HG03558 (cell line): ENCODE measurements around the gene PHB1.
"Not testable (repeated sequence)": the region's sequence is repeated elsewhere in the genome, so short reads cannot be mapped to it uniquely, and the experiment has no call there.

Experiments
- ATAC-seq: cut with Tn5 transposase; IDR thresholded peaks from one replicate; pipeline ENCODE4 v1.9.1; 2021; ENCODE audit warnings: moderate number of reproducible peaks; ENCODE audit not compliant: unreplicated experiment; ENCODE audit errors: extremely low read depth

PHB1 gene

DNA sequence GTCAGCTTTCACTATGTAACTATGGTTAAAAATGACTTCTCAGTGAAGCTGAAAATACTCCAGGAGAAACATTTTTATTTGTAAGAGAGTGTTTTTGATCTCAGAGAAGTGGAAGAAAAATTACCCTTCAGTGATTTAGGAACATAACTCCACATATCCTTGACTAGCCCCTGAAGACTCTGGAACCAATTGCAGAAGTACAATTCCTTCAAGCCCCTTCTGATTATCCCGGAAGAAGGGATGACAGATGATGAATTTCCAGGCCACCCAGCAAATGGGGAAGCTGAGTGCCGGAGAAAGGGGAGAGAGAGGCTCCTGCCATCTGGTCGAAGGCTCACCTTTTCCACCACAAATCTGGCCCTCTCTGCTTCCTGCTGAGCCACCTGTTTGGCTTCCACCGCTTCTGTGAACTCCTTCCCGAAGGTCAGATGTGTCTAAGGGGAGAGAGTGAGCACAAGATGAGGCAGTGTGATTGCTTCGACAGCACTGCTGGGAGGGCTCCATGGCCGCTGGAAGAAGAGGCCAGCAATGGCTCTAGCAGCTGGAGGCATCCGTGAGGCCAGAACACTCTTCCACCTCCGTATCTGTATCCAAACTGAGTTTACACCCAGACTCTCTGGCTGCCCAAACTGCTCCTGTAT, 8.1 kb downstream of the PHB1 start:
- no peak for ATAC-seq

DNA sequence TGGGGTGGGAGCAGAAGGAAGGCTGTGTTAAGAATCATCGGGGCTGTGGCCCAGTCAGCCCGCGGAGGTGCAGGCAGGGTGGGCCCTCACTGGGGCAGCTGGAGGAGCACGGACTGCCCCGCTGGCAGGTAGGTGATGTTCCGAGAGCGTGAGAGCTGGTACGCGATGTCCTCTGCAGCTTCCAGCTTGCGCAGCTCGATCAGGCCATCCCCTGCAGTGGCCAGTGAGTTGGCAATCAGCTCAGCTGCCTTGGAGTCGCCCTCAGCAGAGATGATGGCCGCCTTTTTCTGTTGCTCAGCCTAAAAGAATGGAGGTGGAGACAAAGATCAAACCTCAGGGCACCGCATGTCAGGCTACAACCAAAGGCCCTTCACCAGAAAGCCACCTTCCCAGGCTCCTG, 9.8 kb downstream of the PHB1 start:
- ATAC-seq: no peak

DNA sequence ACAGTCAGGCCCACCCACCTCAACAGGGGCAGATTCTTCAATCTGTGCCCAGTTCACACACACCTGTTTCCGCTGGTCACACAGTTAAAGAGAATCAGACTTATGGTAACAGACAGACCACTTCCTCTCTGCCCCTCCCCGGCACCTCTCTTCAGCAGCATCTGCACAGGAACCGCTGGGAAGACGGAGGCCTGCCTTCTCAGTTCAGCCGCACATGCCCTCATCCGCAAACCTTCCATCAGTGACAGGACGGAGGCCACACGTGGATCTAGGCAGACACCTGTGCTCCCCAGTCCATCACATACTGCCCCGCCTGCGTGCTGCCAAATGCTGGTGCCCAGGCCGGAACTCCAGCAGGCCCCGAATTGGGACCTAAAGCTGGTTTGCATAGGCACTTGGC, 10.3 kb downstream of the PHB1 start:
- ATAC-seq: no peak

DNA sequence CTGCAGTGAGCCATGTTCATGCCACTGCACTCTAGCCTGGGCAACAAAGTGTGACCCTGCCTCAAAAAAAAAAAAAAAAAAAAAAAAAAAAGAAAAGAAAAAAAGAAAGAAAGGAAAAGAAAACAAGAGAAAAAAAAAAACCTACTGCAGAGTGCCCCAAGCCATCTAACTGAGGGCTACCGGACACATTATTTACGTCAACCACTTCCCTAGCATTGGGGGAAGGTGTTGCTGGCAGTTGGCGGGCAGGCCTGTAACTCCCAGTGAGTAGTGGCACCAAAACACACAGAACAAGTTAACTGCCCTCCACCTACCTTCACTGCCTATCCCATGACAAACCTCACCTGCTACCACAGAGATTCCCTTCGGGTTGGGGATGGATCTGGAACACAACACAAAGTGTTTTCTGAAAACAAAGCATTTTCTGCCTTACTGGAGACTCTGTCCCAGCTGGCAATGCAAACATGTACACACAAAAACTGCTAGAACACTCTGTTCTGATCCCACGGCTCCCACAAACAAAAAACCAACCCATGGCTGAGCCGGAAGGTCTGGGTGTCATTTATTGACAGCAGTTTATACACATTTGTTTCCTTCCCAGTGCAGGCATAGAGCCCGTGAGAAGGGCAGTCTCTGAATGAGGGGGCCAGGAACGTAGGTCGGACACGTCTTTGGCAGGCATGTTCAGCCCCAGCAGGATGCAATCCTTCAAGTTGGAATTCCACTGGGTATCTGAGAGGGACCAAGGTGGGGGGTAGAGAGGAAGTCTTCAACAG, 11.0 kb downstream of the PHB1 start:
- ATAC-seq: no peak

DNA sequence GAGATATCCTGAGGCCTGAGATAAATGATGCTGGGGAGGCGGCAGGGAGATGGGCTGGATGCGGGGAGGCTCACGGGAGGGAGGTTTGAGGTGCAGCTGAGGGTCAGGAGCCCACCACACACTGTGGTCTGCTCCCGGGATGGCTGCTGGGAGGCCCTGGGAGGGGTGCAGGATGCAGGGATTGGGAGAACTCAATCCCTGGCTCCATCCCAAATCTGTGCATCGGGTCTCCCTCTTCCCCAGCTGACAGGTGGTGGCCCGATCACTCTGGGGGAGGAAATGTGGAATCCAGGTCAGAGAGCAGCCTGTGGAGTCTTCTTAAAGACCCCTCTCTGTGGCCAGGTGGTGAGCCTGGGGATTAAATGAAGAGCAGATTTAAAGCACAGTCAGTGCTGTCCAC, 12.0 kb downstream of the PHB1 start:
- ATAC-seq: no peak

DNA sequence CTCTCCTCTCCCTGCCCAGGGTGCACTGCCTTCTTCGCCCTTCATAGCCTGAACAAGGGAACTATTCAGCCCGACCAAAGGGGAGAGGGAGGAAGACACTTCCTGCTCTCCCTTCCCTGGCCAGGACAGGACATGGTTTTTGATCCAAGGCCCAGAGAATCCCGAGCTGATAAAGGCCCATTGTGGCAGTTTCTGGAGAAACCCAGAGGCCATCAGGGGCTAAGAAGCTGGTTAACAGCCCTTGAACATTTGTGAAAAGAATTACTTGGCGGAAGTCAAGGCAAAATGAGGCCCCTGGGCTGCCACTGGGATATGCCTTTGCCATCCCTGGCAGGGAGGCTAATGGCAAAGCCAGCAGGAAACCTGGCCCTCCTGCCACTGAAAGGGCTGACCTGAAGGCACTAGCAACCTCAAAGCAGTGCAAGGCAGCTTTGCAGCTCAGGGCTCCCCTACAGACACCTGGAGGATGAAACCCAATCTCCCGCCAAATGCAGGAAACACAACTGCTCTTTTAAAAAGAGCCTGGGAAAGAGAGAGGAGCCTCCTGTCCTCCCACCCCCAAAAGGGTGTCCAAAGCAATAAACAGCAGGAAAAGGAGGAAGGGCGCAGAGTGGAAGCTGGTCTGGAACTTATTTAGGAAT, 12.6 kb downstream of the PHB1 start:
- ATAC-seq: no peak

DNA sequence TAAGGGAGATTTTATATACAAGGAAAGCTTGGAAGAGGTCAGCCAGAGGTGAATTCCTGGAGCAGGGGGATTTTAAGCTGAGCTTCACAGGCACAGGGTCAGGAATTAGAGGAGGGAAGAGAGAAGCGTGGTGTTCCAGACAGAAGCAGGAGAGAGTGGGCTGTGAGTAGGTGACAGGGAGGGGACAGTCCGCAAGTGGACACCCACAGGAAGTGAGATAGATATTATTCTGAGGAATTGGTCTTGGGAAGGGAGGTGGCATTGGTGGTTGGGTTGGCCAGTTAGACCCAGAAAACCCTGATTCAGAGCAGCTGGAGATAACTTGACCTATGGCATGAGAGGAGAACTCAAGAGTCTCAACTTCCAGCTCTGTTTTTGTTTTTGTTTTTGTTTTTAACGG, 14.7 kb downstream of the PHB1 start:
- ATAC-seq: no peak

DNA sequence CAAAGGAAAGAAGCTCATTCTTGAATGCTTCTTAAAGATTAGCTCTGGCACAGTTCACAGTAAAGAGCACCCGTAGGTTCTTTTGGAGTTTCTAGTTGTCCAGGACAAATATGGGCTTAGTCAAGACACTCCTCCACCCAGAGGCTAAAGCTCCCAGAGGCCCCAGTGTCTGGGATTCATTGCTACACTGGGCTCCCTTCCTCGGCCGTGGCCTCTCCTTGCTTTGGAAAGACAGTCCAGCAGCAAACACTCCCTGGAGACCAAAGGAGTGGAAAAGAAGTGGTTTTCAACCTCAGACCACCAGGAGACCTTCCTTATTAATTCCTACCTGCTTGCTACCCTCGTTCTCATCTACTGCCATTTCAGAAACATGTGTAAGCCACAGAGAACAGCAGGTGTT, 17.1 kb downstream of the PHB1 start:
- no peak for ATAC-seq

DNA sequence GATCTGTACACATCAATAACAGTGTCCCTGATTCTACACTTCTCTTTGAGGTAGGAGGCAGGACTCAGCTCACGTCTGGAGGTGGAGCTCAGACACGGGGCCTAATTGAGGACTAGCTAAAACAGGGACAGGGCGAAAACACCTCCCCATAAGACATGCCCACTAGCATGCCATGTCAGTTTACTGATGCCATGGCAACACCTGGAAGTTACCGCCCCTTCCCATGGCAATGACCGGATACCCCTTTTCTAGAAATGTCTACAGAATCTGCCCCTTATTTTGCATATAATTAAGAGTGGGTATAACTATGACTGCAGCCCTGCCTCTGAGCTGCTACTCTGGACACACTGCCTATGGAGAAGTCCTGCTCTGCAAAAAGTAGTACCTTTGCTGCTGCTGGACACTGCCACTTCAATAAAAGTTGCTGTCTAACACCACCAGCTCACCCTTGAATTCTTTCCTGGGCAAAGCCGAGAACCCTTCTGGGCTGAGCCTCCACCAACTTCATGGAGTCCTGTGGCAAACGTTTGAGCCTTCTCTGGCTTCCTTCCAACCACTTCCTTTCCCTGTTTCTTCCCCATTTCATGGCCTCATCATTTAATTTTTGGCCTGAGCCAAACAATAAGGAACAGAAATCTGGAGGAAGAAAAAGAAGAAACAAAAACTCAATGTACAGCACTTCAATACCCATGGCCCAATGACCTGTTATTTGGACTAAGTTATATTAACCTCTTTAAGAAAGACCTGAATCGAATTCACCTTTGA, 21.0 kb downstream of the PHB1 start:
- ATAC-seq: no peak

DNA sequence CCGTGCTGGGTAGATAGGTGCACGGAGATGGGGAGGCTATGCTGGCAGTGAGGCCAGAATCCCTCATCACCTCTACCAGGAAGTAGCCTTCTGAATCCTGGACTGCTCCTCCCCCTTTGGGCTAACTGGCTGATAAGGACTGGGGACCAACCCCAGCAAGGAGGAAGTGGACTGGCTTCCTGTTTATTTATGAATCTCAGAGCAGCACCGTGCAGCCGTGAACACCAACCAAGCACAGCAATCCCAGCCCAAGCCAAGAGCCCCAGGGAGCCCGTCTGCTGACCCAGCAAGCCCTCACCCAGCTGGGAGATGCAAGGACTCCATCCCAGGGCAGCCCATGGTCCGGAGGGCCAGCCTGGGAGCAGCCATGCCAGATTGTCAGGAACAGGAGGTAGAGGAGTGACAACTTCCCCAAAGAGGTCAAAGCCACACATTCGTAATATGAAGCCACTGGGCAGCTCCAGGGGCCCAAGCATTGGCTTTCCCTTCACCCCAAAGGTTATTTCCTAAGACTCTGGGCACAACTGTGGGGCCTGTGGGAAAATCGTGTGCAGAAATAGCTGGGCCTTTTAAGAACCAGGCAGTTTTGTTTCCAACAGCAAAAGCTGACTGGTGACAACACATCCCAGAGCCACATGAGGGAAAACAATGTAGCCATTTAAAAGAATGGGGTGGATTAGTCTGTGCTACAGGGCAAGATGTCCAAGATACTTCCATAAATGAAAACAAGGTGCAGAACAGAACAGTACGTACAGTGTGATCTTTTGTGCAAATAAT, 23.9 kb downstream of the PHB1 start:
- no peak for ATAC-seq

DNA sequence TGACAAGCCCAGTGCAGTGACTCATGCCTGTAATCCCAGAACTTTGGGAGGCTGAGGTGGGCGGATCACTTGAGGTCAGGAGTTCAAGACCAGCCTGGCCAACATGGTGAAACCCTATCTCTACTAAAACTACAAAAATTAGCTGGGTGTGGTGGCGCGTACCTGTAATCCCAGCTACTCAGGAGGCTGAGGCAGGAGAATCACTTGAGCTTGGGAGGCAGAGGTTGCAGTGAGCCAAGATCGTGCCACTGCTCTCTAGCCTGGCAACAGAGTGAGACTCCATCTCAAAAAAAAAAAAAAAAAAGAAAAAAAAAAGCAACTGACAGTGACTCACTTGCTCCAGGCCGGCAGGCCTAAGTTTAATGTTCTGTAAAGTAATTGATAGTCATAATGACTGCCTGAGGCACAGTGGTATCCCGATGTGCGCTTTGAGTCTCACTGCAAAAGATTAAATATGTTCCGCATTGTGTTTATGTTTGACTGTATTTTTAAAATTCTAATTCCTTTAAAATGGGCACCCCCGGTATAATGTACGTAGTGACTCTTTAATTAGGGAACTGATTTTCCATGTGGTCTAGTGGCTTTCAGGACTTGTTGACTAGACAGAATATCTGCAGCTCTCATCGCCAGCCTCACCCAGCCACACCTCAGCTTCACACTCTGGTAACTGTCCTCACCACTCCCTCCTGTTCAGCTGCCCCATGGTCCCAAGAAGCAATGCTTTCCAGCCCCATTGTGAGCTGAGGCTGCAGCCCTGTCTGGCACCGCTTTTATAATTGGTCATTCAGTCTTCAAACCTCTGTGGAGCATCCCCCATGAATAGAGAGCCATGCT, 25.0 kb downstream of the PHB1 start:
- ATAC-seq: not testable (repeated sequence)

DNA sequence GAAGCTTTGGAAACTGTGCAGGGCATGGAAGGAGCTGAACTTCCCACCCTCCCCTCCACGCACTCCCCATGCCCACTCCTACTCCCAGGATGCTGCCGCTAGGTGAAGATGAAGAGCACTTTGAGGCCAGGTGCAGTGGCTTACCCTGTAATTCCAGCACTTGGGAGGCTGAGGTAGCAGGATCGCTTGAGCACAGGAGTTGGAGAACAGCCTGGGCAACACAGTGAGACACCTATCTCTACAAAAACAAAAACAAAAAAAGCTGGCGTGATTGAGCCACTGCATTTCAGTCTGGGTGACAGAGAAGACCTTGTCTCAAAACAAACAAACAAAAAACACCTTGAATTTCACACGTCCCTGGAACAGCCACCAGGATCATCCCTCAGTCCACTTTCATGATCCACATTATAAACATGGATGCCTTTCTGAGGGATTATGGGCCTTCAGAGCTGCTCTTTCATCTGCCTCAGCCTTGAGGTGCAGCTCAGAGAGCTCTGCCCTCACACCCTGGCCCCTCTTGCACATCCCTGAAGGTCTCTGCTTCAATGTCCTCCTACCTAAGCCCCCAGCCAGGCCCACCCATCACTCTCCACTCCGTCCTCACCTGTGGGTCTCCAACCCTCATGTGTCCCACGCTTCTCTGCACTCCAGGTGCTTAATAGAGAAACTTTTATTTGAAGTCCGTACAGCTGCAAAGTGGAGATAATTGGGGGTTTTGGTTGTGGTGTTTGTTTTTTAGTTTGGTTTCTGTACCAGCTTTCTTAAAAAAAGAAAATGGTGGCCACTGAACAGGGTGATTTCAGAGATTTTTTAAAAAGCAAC, 25.8 kb downstream of the PHB1 start:
- no peak for ATAC-seq

DNA sequence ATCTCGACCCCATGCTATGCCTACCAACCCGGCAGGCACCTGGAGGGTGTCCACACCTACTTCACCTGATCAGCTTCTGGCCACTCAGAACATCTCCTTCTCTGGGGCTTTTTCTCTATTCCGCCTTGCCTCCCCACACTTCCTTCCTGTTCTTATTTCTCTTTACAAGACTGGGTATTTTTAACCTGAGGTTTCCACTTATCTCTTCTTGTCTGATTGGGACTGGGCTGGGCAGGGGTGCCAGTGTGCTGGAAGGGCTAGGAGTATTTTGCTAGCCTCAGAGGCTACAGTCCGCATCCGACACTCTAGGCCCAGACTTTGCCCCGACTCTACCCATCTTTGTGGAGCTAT, 26.4 kb downstream of the PHB1 start:
- ATAC-seq: no peak

DNA sequence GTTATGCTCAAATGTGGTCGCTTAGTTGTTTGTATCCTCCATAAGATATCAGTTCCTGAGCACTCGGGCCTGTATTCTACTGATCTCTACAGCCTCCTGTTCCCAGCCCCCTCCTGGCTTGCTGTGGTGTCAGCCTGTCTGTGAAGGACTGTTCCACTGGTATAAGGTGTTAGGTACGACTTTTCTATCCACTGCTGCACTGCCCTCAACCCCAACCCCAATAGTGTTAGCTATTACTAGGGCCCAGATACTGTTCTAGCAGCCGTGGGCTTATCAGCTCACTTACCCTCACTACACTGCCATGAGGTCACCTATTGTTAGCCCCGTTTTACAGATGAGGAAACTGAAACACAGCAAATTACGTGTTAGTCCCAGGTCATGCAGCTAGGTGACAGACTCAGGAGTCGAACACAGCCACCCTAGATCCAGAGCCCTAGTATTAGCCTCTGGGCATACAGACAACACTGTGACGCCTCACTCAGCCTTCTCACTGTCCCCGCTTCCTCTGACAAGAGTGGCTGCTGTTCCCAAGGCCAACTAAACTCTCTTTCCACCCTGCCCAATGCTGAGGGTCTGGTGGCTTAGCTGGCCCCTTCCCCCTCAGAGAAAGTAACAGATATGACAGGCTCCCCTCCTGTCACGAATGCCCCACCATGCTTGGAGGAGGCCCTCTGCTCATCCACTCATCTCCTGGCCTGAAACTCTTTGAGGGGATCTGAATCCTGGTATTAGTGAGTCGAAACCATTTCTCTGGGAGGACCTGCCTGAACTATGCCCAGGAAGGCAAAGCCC, 27.0 kb downstream of the PHB1 start:
- no peak for ATAC-seq

DNA sequence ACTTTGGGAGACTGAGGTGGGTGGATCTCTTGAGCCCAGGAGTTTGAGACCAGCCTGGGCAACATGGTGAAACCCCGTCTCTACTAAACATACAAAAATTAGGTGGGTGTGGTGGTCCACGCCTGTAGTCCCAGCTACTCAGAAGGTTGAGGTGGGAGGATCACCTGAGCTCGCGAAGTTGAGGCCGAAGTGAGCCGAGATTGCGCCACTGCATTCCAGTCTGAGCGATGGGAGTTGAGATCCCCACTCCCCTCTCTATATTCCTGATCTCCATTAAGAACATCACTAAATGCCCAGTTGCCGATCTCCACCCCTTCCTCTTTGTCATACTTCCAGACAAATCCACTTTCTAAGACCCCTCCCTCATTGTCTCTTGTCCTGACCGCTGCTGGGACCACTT, 28.3 kb downstream of the PHB1 start:
- ATAC-seq: no peak

DNA sequence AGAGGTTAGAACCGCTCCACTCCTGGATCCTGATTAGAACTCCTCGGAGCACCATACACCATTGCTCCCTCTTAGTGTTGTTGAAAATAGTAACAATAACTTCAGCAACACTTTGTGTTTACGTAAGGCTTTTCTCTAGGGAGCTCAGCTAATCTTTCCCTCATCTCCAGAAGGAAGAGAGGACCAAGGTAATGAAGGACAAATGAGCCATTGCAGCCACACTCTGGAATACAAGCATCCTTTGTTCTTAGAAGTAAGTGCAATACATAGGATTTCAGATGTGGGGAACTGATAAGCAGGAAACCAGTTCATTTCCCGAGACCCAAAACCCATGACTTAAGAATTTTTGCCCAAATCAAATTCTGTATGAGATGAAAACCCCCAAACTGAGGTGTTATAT, 29.7 kb downstream of the PHB1 start:
- no peak for ATAC-seq

DNA sequence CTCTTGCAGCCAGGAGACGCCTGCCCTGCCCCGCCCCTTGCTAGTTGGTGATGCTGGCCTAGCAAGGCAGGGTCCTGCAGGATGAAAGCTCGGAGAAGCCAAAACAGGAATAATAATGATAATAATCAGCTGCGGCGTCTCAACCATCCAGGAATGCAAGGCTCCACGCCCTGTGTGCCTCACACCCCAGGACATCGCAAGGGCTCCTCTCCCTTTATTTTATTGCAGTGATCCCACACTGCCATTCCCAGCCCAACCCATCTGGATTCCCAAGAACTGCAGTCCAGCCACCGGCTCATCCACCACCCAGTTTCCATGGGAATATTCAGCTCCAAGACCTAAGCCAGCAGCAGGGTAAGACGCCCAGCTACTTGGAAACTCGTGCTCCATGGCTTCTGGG, 31.6 kb downstream of the PHB1 start:
- no peak for ATAC-seq

DNA sequence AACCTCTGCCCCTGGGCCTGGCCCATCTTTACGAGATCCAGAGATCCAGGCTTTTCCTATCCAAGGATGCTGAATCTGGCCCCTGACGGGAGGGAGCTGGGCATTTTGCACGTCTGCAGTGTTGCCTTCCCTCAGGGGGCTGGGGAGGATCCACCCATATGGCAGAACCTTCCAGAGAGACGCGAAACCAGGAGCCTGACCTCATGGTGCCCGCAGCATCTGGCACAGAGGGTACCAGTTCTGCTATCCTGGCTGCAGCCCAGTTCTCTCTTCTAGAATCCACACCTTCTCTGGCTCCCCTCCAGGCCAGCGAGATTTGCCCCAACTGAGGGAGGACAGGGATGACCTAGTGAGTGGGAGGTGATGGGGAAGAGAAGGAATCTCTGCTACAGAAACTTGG, 32.1 kb downstream of the PHB1 start:
- no peak for ATAC-seq
